Measurements from ENCODE around the gene CTNNAL1. TPM values are rescaled to one million over a fixed set of nuclear protein-coding genes. Genes with fewer than 3 reads are reported as not detected.

Gene CTNNAL1
- polyA plus RNA-seq, 1 of the 3 experiments (the other 2 are of a cell fraction), result 32.8 TPM

DNA sequence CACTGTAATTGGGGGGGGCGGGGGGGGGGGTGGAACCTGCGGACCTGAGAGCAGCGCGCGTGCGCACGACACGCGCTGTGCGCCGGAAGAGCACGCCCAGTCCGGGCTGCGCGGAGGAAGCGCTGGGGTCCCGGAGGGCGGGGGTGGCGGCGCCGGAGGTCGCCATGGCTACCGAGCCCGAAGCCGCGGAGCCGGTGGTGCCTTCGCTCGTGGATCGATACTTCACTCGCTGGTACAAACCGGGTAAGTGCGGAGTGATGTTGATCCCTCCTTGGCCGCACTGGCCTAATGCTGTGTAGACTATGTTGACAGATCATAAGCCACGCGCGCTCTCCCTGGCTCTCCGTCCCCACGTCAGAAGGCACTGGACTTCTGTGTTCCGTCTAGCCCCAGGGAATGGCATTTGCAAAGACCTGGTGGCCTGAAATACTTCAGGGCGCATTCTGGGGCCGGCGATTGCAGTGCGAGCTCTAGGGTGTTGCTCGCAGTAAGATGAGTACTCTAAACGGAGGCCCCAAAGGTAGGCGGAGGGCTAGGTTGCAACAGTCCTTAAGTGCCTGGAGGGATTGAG lies 78.9 kb downstream of the CTNNAL1 start, which contains the start of gene ABITRAM (continued):
- TF ChIP-seq, protein P1, sequence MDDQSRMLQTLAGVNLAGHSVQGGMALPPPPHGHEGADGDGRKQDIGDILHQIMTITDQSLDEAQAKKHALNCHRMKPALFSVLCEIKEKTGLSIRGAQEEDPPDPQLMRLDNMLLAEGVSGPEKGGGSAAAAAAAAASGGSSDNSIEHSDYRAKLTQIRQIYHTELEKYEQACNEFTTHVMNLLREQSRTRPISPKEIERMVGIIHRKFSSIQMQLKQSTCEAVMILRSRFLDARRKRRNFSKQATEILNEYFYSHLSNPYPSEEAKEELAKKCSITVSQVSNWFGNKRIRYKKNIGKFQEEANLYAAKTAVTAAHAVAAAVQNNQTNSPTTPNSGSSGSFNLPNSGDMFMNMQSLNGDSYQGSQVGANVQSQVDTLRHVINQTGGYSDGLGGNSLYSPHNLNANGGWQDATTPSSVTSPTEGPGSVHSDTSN (IDR thresholded peaks at IDR 0.05), result no peak
- TF ChIP-seq POLR2AphosphoS5 (IDR thresholded peaks at IDR 0.05; ENCODE audit: low read depth, low read length) (peak; percentile 17; the same call in 1 of the 2 replicates), NRF1 (IDR thresholded peaks at IDR 0.05; ENCODE audit: low read depth, low read length) (peak; percentile 76), JUND (IDR thresholded peaks at IDR 0.05) (no peak), MXI1 (IDR thresholded peaks at IDR 0.05; ENCODE audit: low read depth, low read length) (peak; percentile 74; the same call in 1 of the 2 replicates), MAX (IDR thresholded peaks at IDR 0.05; ENCODE audit: low read depth) (0 out of 2 replicates have a peak, but pooled peaks have one; percentile 24), TCF12 (IDR thresholded peaks at IDR 0.05) (no peak), EP300 (IDR thresholded peaks at IDR 0.05; ENCODE audit: borderline replicate concordance in 1 of 2, low read depth in 1 of 2, low read length in 1 of 2) (0 out of 4 replicates have a peak, but pooled peaks of 1 of the 2 experiments have one; percentile 11), NFIC (IDR thresholded peaks at IDR 0.05; ENCODE audit: borderline replicate concordance) (no peak)

- Histone ChIP-seq H3K27me3 (ENCODE audit: insufficient read depth) (no peaks in the 10 kb centered on the region), H3K9me3 (no peaks in the 10 kb centered on the region), H3F3A (replicated peaks; ENCODE audit: insufficient read depth) (peaks cover 7% of the 10 kb centered on the region), H3K4me2 (peak within 1 kb of the TSS; percentile 94), H3K4me3 (ENCODE audit: low read depth in 2 of 2, low read length in 1 of 2) (peak within 1 kb of the TSS; percentile 84 to 99), H3K27ac (ENCODE audit: low read depth in 2 of 2, low read length in 1 of 2) (peak within 1 kb of the TSS; percentile 78 to 94), H3K4me1 (ENCODE audit: control insufficient read depth in 1 of 2, insufficient read depth in 2 of 2, low read depth in 1 of 2, low read length in 1 of 2) (peaks cover 8 to 9% of the 10 kb centered on the region in 2 experiments; a peak in 3 of 4 replicates), H3K79me2 (ENCODE audit: insufficient read depth) (peaks cover 58% of the 10 kb centered on the region), H3K9me2 (no peaks in the 10 kb centered on the region), H3K9ac (peak within 1 kb of the TSS; percentile 72), H4K20me1 (ENCODE audit: insufficient read depth) (no peaks in the 10 kb centered on the region), H2AFZ (ENCODE audit: low read depth) (peak within 1 kb of the TSS; percentile 82), H3K36me3 (replicated peaks in 1 of 2; ENCODE audit: control insufficient read depth in 1 of 2, insufficient read depth in 2 of 2, low read length in 1 of 2) (peaks cover 24 to 38% of the 10 kb centered on the region in 2 experiments)
- 0% methylated on average over 4 of the region's 48 CpGs for WGBS (ENCODE audit: low lambda C conversion rate)
- DNase-seq, result peak; percentile 94
- POLR2A ChIA-PET, result interaction anchor here (0.8 kb wide), 1 partner anchor 9 kb away, joined by 3 read pairs; no protein-coding TSS in a partner anchor
- CTCF ChIA-PET, result no interaction called here
- TF ChIP-seq USF2 (IDR thresholded peaks at IDR 0.05; ENCODE audit: borderline replicate concordance, low read depth, low read length) (no peak), REST (IDR thresholded peaks at IDR 0.05; ENCODE audit: low read depth, low read length) (0 out of 2 replicates have a peak, but pooled peaks have one; percentile 44), TAF1 (IDR thresholded peaks at IDR 0.05; ENCODE audit: borderline replicate concordance, low read depth, low read length) (peak; percentile 71; the same call in 1 of the 2 replicates), RCOR1 (IDR thresholded peaks at IDR 0.05; ENCODE audit: low read length) (no peak), POLR2AphosphoS5 (IDR thresholded peaks at IDR 0.05; ENCODE audit: low read depth, low read length) (peak; percentile 65), ELF1 (IDR thresholded peaks at IDR 0.05) (no peak; the same call in 1 of the 2 replicates), CTCF (IDR thresholded peaks at IDR 0.05) (peak; percentile 40), CHD2 (IDR thresholded peaks at IDR 0.05; ENCODE audit: low read length, partially characterized antibody) (peak; percentile 24), USF1 (IDR thresholded peaks at IDR 0.05; ENCODE audit: borderline replicate concordance, low read depth) (no peak), SIN3A (IDR thresholded peaks at IDR 0.05; ENCODE audit: borderline replicate concordance, low read depth, low read length) (peak; percentile 79; the same call in 1 of the 2 replicates), NRF1 (IDR thresholded peaks at IDR 0.05; ENCODE audit: low read depth, low read length) (peak; percentile 53; the same call in 1 of the 2 replicates), FOSL2 (IDR thresholded peaks at IDR 0.05; ENCODE audit: borderline replicate concordance, low read depth) (no peak)
Observed at GRCh38 chr9:108933718-108934322, 79.5 kb downstream of the CTNNAL1 start, which contains the start of gene ELP1. ELP1 (minus strand) TSS chr9:108934124; CDS start chr9:108931146, 2,978 bp downstream.

All from SK-N-SH (cell line).